Activated CD4-positive, alpha-beta memory T cell treated with anti-CD3 and anti-CD28 coated beads for 36 hours (primary cell): ENCODE data around the gene HSD17B8. TPM values are rescaled to one million over a fixed set of nuclear protein-coding genes. Genes with fewer than 3 reads are reported as not detected.
"Not testable (repeated sequence)": the region's sequence is repeated elsewhere in the genome, so short reads cannot be mapped to it uniquely, and the experiment has no call there.

Experiments
- CTCF ChIA-PET: fragments of 350-600 bp; sonication (Branson Sonifier 250); formaldehyde crosslinking; loops from one replicate; lab custom pipeline; 2021; ENCODE audit warnings: antibody characterized with exemption, inconsistent platforms; lab: Charles Lee
- POLR2A ChIA-PET: fragments of 350-600 bp; sonication (Branson Sonifier 250); formaldehyde crosslinking; loops from one replicate; lab custom pipeline; 2021; ENCODE audit warnings: antibody characterized with exemption; lab: Charles Lee
- DNase-seq: peaks from one replicate; pipeline ENCODE4 v3.0.0-alpha.2; 2020
- H3K27ac Mint-ChIP-seq: one replicate; pipeline ENCODE4 v1.8.0; 2021; ENCODE audit warnings: mixed read lengths
- H3K27me3 Mint-ChIP-seq: one replicate; pipeline ENCODE4 v1.8.0; 2021; ENCODE audit warnings: mixed read lengths
- H3K36me3 Mint-ChIP-seq: one replicate; pipeline ENCODE4 v1.8.0; 2021; ENCODE audit warnings: mixed read lengths
- H3K4me1 Mint-ChIP-seq: one replicate; pipeline ENCODE4 v1.8.0; 2021; ENCODE audit warnings: low read depth, mixed read lengths
- H3K4me3 Mint-ChIP-seq: one replicate; pipeline ENCODE4 v1.8.0; 2021; ENCODE audit warnings: mild to moderate bottlenecking, mixed read lengths
- H3K9me3 Mint-ChIP-seq: one replicate; pipeline ENCODE4 v1.8.0; 2021; ENCODE audit warnings: mixed read lengths
- intact Hi-C: fragments of 100-400 bp; cut with micrococcal nuclease; formaldehyde crosslinking; loops from one replicate; pipeline ENCODE4 v1.15.1; 2023
- total RNA-seq, 2 experiments: library from RNA; stranded (reverse); gene quantifications; one replicate each; pipeline ENCODE4 v1.2.3, GENCODE V29; 2021

The HSD17B8 gene
- total RNA-seq, 2 experiments from 2014 or later: 35.3 to 36.1 TPM

DNA sequence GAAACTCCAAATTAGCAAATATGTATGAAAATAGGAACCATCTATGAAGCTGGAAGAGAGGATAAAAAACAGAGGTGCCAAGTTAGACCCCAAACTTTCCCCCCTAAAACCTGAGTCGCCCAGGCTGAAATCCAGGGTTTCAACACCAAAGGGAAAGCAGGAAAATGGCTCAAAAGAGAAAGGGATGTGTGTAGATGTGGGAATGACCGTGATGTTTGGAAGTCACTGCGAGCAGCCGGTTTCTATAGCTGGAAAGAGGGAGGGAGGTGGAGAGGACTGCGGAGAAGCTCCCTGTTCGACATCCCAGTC, 8.4 kb downstream of the HSD17B8 start:
- ChIA-PET POLR2A (no interaction called here), CTCF (no interaction called here)
- Mint-ChIP-seq H3K36me3 (peaks cover 30% of the 10 kb centered on the region), H3K9me3 (no peaks in the 10 kb centered on the region), H3K4me3 (no peak overlapping the region), H3K4me1 (peaks cover 34% of the 10 kb centered on the region), H3K27me3 (peaks cover 21% of the 10 kb centered on the region), H3K27ac (no peak overlapping the region)
- intact Hi-C loops: no loop called here
- DNase-seq: no peak

DNA sequence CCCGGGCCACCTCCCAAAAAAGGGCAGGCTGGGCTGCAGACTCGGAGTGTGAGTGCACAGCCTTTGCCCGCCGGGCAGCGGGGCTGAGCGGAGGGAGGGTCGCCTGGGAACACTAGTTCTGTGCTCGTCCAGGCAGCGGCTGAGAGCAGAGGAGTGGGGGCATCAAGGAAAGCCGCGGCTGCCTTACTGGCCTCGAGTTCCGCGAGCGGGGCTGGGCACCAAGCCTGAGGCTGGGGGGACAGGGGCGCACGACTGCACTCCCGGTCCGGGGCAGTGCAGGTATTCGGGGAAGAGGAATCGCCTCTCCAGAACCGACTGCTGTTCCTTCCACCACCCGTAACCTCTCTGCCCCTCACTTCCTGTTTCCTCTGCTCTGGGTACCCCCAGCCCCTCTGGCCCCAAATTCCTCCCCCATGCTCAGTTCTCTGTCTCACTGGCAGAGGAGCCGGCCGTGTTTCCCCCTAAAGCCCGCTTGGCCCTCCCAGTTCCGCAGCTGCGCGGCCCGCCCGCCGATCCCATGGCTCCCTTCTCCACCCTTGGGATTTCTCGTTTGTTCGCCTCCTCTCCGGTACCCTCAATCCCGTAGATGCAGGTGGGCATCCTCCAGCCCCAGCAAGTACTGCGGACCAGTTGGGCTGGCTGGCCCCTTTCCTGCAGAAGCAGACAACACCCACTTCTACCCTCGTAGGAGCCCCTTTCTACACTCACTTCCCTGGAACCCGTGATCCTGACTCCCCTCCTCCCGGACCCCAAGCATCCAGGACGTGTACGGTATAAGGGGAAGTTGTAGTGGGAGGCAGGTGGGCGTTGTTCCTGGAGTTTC, 8.9 kb downstream of the HSD17B8 start:
- Mint-ChIP-seq H3K4me1 (peaks cover 34% of the 10 kb centered on the region), H3K27ac (no peak overlapping the region), H3K27me3 (peaks cover 27% of the 10 kb centered on the region), H3K4me3 (peak overlapping the region; percentile 27), H3K36me3 (peaks cover 30% of the 10 kb centered on the region), H3K9me3 (no peaks in the 10 kb centered on the region)
- intact Hi-C loops: no loop called here
- DNase-seq: peak; percentile 27
- CTCF ChIA-PET: no interaction called here
- POLR2A ChIA-PET: no interaction called here

DNA sequence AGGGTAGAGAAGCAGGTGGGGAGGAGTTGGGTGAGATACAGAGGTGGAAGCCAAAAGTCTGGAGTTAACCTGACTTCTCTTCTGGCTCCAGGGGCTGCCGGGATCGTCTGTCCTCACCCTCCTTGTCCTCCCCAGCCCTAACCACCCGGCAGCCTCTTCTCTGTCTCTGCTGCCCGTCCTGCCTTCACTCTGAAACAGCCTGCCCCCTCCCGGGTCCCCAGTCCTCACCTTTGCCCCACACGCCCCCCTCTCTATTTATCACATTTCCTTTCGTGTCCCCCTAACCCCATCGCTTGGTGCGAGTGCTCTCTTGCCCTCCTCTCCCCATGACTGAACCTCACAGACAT, 9.5 kb downstream of the HSD17B8 start:
- POLR2A ChIA-PET: no interaction called here
- peaks cover 30% of the 10 kb centered on the region for H3K4me1 Mint-ChIP-seq
- no peak for DNase-seq
- peaks cover 31% of the 10 kb centered on the region for H3K27me3 Mint-ChIP-seq
- H3K36me3 Mint-ChIP-seq: peaks cover 28% of the 10 kb centered on the region
- no peaks in the 10 kb centered on the region for H3K9me3 Mint-ChIP-seq
- CTCF ChIA-PET: no interaction called here
- no peak overlapping the region for H3K27ac Mint-ChIP-seq
- H3K4me3 Mint-ChIP-seq: no peak overlapping the region
- intact Hi-C loops: no loop called here

DNA sequence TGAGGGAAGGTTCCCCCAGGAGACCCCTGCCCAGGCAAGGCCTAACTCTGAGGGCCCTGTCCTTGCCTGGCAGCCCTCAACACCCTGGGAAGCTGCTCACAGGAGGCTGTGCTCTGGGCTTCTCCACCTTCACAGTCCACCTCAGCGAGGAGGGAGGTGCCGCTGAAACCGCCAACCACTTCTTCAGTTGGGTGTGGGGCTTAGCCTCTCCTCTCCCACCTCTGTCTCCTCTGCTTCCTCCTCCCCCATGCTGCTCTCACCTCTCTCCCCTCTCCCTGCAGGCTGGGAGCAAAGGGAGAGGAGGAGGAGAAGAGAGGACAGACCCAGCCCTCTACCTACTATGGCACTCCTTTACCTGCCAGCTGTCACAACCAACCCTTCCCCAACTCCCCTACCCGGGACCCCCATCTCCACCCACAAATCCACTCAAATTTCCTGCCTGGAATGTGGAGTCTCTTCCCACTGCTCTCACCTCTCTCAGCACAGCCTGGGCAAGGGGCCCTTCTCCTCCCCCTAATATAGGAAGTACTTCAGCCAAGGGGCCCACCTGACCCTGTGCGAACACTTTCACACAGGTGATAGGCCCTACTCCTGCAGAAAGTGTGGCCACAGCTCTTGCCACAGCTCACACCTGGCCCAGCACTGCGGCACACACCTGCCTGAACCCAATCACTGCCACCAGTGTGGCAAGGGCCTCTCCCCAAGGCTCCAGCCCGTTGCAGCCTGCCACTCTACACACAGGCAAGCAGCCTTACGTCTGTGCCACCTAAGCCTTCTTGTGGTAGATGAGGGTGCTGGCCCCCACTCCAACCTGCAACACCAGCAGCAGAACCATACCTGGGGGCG, 11.0 kb downstream of the HSD17B8 start:
- peak; percentile 5 for DNase-seq
- no peak overlapping the region for H3K27ac Mint-ChIP-seq
- H3K4me1 Mint-ChIP-seq: peaks cover 18% of the 10 kb centered on the region
- H3K36me3 Mint-ChIP-seq: peaks cover 13% of the 10 kb centered on the region
- intact Hi-C loops: no loop called here
- ChIA-PET CTCF (interaction anchor here (0.6 kb wide), 1 partner anchor 89 kb away, joined by 3 read pairs; no protein-coding TSS in a partner anchor), POLR2A (no interaction called here)
- H3K4me3 Mint-ChIP-seq: no peak overlapping the region
- H3K27me3 Mint-ChIP-seq: peaks cover 33% of the 10 kb centered on the region
- H3K9me3 Mint-ChIP-seq: no peaks in the 10 kb centered on the region

DNA sequence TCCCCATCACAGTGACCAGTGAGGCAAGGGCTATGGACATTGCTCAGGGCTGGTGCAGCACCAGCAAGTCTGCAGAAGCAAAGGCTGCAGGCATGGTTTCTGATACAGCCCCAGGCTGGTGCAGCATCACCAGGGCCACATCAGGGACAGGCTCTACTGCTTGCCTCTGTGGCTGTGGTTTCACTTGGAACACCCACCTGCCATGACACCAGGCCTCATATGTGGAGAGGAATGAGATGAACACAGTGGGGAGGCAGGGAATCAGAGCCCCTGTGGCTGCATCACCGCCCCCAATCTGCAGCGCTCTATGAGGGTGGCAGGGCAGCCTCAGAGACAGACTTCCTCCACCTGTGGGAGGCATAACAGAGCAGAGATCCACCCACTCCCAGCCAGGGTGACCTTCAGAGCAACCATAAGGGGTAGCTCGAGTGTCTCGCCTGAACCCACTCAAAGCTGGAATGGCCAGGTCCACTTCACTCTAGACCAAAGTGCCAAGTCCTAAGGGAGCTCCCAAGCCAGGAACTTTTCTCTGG, 11.7 kb downstream of the HSD17B8 start:
- H3K27me3 Mint-ChIP-seq: peaks cover 34% of the 10 kb centered on the region
- peak; percentile 9 for DNase-seq
- H3K9me3 Mint-ChIP-seq: no peaks in the 10 kb centered on the region
- H3K4me1 Mint-ChIP-seq: peaks cover 18% of the 10 kb centered on the region
- H3K36me3 Mint-ChIP-seq: peaks cover 10% of the 10 kb centered on the region
- intact Hi-C loops: no loop called here
- ChIA-PET CTCF (no interaction called here), POLR2A (no interaction called here)
- no peak overlapping the region for H3K4me3 Mint-ChIP-seq
- H3K27ac Mint-ChIP-seq: no peak overlapping the region

DNA sequence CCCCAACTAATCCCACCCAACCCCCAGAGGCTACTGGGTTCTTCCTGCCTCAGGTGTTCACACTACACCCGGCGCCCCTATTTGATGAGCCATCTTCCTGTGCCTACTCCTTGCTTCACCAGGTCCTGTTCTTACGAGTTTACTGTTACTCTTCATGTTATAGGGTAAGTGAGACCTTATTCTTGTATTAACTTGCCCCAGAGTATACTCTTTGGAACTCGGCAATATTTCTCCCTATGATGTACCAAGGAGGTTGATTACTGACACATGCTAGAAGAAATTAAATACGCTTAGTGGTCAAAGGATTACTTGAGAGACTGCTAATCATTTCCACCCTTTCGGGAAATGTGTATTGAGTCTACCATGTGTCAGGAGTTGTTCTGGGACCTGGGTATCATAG, 12.8 kb downstream of the HSD17B8 start:
- ChIA-PET POLR2A (no interaction called here), CTCF (no interaction called here)
- Mint-ChIP-seq H3K4me3 (no peak overlapping the region), H3K27me3 (peaks cover 38% of the 10 kb centered on the region), H3K27ac (no peak overlapping the region), H3K36me3 (peaks cover 4% of the 10 kb centered on the region), H3K4me1 (peaks cover 18% of the 10 kb centered on the region), H3K9me3 (no peaks in the 10 kb centered on the region)
- intact Hi-C loops: no loop called here
- DNase-seq: peak; percentile 4

DNA sequence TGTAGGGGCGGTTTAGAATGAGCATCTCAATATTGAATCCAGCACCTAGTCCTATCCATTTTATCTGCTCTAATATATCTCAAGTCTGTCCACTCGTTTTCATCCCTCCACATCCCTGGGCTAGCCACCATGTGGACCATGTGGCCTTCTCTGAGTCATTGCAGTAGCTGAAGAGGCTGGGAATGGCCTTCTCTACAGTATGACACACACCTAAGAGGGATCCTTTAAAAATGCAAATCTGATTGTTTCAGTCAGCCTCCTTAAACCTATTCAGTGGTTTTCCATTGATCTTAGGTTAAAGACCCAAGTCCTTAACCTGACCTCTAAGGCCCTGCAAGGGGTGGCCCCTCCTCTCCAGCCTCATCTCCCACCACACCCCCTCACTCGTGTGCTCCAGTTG, 13.2 kb downstream of the HSD17B8 start:
- Mint-ChIP-seq H3K36me3 (peaks cover under 1% of the 10 kb centered on the region), H3K27me3 (peaks cover 39% of the 10 kb centered on the region), H3K9me3 (no peaks in the 10 kb centered on the region), H3K27ac (no peak overlapping the region), H3K4me1 (peaks cover 15% of the 10 kb centered on the region), H3K4me3 (no peak overlapping the region)
- intact Hi-C loops: no loop called here
- POLR2A ChIA-PET: no interaction called here
- CTCF ChIA-PET: no interaction called here
- DNase-seq: no peak

DNA sequence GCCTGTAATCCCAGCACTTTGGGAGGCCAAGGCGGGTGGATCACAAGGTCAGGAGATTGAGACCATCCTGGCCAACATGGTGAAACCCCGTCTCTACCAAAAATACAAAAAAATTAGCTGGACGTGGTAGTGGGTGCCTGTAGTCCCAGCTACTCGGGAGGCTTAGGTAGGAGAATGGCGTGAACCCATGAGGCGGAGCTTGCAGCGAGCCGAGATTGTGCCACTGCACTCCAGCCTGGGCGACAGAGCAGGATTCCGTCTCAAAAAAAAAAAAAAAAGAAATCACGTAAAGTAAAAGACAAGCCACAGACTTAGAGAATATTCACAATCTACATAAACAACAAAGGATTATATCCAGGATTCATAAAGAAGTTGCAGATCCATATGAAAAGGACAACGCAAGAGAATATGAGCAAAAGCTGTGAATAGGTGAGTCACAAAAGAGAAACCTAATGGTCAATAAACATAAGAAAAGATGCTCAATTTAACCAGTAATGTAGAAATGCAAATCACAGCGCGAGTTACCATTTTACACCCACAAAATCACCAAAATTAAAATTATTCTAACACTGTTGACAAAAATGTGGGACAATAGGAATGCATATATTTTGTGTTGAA, 22.2 kb downstream of the HSD17B8 start:
- H3K4me1 Mint-ChIP-seq, H3K4me3 Mint-ChIP-seq, H3K27ac Mint-ChIP-seq, H3K36me3 Mint-ChIP-seq, DNase-seq, H3K9me3 Mint-ChIP-seq, intact Hi-C loops, POLR2A ChIA-PET: not testable (repeated sequence)
- CTCF ChIA-PET: interaction anchor here (2.3 to 2.5 kb wide), 2 partner anchors 22 kb away, joined by 7 to 8 read pairs; no protein-coding TSS in a partner anchor
- H3K27me3 Mint-ChIP-seq: peaks cover 32% of the 10 kb centered on the region

DNA sequence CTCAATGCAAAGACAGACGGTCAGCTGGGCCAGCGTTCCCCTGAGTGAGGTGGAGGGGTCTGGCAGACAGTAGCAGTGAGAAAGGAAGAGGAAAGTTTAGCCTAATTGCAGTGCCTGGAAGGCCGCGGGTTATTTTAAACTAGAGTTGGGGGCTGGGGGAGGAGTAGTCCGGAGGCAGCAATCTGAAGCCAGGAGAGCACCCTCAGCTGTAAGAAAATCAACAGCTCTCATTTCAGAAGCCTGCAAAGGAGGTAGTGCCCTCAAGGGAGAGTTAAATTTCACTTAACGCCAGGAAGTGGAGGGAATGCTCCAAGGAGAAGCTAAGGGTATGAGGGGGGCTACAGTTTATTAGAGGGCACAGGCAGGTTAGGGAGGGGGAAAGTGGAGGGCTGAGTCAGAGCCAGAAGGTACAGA, 30.8 kb downstream of the HSD17B8 start:
- CTCF ChIA-PET: interaction anchor here (1.9 kb wide), 1 partner anchor 13 kb away, joined by 6 read pairs; no protein-coding TSS in a partner anchor
- POLR2A ChIA-PET: no interaction called here

DNA sequence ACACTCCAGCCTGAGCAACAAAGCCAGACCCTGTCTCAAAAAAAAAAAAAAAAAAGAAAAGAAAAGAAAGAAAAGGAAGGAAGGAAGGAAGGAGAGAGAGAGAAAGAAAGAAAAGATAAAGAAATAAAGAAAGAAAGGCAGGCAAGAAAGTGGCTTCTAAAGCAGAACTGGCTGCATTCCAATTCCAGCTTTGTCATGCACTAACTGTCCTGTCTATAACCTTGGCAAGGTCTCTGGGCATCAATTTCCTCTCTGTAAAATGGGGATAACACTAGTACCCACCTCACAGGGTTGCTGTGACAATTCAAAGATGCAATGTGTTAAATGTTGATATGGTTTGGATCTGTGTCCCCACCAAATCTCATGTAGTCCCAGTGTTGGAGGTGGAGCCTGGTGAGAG, 31.9 kb downstream of the HSD17B8 start:
- Mint-ChIP-seq H3K27me3 (peaks cover 23% of the 10 kb centered on the region), H3K27ac (no peak overlapping the region), H3K4me3 (no peak overlapping the region), H3K9me3 (no peaks in the 10 kb centered on the region), H3K4me1 (no peaks in the 10 kb centered on the region), H3K36me3 (no peaks in the 10 kb centered on the region)
- CTCF ChIA-PET: interaction anchor here (1.9 kb wide), 1 partner anchor 12 kb away, joined by 6 read pairs; no protein-coding TSS in a partner anchor
- POLR2A ChIA-PET: no interaction called here
- intact Hi-C loops: no loop called here
- no peak for DNase-seq

More for the DNA sequence above, 30.8 kb downstream of the HSD17B8 start:
- no peaks in the 10 kb centered on the region for H3K4me1 Mint-ChIP-seq
- H3K27ac Mint-ChIP-seq: no peak overlapping the region
- peaks cover 23% of the 10 kb centered on the region for H3K27me3 Mint-ChIP-seq
- no peak overlapping the region for H3K4me3 Mint-ChIP-seq
- DNase-seq: no peak
- no peaks in the 10 kb centered on the region for H3K36me3 Mint-ChIP-seq
- intact Hi-C loops: no loop called here
- no peaks in the 10 kb centered on the region for H3K9me3 Mint-ChIP-seq

DNA sequence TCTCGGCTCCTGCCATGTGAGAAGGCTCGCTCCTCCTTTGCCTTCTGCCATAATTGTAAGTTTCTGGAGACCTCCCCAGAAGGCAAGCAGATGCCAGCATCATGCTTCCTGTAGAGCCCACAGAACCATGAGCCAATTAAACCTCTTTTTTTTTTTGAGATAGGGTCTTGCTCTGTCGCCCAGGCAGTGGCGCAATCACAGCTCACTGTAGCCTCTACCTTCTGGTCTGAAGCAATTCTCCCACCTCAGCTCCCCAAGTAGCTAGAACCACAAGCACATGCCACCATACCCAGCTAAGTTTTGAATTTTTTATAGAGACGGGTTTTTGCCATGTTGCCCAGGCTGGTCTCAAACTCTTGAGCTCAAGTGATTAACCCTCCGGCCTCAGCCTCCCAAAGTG, 32.4 kb downstream of the HSD17B8 start:
- POLR2A ChIA-PET: no interaction called here
- no peak for DNase-seq
- Mint-ChIP-seq H3K27me3 (peaks cover 20% of the 10 kb centered on the region), H3K9me3 (no peaks in the 10 kb centered on the region), H3K27ac (no peak overlapping the region), H3K4me1 (peaks cover 3% of the 10 kb centered on the region), H3K36me3 (no peaks in the 10 kb centered on the region), H3K4me3 (no peak overlapping the region)
- CTCF ChIA-PET: interaction anchor here (1.9 kb wide), 1 partner anchor 12 kb away, joined by 6 read pairs; no protein-coding TSS in a partner anchor
- intact Hi-C loops: no loop called here

DNA sequence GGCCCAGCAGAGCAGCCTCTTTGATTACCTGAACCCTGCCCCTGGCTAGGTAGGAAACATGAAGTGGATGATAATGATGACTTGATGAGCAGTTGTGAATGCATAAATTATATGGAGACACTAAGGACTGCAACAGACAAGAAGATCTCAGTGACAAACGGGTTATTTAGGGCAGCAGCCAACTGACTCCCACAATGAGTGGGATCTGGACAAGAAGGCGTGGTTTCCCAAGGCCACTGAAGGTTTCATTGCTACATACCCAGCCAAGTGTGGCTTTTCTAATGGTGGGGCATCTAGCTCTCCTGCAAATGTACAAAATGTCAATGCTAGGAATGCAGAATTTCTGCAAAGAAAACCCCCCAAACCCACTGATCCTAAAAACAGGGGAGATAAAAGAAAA, 33.3 kb downstream of the HSD17B8 start:
- H3K27me3 Mint-ChIP-seq: peaks cover 18% of the 10 kb centered on the region
- intact Hi-C loops: no loop called here
- ChIA-PET POLR2A (no interaction called here), CTCF (interaction anchor here (0.6 kb wide), 1 partner anchor 113 kb away, joined by 3 read pairs; no protein-coding TSS in a partner anchor)
- H3K36me3 Mint-ChIP-seq: no peaks in the 10 kb centered on the region
- no peak overlapping the region for H3K27ac Mint-ChIP-seq
- H3K4me1 Mint-ChIP-seq: peaks cover 9% of the 10 kb centered on the region
- no peak for DNase-seq
- H3K4me3 Mint-ChIP-seq: no peak overlapping the region
- H3K9me3 Mint-ChIP-seq: no peaks in the 10 kb centered on the region
